AG08396 (cell line): ENCODE measurements around the gene COG3.

Experiments used
- DNase-seq: peaks from one replicate; pipeline ENCODE4 v3.0.0; 2012; ENCODE audit warnings: low spot score, mixed read lengths

The COG3 gene

DNA sequence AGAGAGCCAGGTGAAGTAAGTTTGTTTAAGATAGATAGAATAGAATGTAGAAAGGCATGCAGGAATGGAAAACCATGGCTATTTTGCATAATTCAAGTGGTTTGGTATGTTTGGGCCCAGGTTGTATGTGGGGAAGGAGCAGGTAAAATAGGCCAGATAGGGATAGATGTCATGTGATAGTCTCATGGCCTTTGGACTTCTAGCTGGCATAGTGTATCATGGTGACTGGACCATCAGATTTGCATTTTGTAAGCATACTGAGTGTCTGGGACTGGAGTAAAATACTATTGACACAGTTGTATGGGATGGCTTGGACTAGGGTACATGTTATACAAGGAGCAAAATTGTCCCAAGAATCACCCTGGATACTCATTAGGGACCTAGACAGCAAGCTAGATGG, 38.9 kb downstream of the COG3 start:
- no peak for DNase-seq

DNA sequence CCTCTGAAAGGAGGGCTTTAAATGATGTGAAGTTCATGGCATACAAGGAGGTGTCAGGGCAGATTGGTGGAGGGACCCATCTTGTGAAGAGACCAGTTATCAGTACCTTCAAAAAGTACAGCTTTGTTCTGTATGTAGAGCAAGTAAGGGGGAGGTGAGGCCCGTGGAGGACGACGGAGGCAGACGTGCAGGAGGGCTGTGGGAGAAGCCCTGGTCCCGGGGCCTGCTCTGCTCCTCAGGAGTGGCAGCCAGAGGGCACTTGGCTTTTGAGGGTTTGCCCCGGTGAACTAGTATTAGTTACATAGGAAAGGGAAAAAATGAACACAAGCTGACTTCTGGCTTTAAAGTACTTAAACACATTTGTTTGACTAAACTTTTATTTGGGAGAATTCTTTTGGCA, 42.1 kb downstream of the COG3 start:
- no peak for DNase-seq

DNA sequence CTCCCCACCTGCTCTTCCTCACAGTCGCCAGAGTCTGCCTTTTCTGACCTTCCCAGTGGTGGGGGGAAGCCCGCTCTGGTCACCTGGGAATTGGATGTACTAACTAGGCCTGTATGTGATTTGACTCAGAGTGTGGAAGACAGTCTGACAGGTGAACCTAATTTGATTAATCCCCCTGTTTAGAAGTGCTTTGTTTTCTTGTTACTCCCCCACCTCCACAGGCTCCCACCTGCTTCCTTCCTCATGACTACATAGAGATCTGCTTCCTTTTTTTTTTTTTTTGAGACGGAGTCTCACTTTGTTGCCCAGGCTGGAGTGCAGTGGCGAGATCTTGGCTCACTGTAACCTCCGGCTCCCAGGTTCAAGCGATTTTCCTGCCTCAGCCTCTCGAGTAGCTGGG, 44.0 kb downstream of the COG3 start:
- no peak for DNase-seq

DNA sequence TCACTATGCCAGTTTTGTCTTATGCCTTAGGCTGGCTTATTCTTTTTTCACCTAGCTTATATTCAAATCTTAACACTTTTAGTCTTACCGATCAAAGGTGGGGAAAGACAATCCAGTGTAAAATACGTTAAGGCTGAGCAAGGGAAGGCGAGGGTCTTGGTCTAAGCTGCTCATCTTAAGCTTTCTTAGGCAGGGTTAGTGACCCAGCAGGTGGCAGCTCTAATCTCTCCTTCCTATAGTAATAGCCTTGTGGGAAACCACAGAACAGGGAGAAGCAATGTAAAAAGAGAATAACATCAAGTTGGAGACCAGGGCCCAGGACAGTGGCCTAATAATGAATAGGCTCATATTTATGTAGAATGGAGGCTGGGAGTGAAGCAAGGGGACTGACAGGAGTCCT, 45.9 kb downstream of the COG3 start:
- no peak for DNase-seq

DNA sequence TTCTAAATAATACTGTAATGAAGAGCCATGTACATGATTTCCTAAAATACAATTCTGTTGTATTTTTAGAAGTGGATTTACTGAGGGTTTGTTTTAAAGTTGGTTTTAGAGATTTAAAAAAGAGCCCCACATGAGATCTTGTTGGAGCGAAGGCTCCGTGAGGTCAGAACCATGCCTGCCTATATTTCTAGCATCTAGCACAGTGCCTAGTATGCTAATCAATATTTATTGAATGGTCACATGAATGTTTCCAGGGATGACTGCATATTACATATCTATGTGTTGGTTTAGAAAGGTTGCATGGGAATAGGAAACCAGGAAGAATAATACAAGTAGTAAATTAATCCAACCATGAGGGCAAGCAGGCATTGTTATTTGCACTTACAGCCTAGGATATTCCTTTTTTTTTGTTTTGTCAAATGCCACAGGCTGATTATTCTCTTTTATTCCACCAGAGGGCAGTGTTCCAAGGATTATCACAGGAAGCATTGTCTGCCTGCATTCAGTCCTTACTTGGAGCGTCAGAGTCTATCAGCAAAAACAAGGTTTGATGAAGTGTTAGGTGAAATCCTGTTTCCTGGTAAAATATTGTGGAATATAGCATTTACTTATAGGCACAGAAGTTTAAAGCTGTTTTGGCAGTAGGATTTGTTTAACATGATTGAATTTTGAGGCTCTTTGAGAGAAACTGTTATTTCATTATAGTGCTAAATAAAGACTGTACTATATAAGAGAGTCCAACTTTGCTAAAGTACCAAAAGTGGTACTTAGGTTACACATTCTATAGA, 46.8 kb downstream of the COG3 start:
- DNase-seq: peak; percentile 50

DNA sequence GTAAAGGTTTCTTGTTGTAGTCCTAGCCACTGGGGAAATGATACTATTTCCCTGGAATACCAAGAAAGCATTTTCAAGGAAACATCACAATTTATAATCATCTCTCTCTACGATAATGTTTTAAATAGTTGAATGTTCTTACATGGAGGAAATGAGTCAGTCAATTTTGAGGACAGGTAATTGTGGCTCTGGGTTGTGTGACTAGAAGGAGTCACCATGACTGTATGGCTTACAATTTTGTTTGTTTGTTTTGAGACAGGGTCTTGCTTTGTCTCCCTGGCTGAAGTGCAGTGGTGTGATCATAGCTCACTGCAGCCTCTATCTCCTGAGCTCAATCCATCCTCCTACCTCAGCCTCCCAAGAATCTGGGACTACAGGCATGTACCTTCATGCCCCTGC, 47.4 kb downstream of the COG3 start:
- no peak for DNase-seq

DNA sequence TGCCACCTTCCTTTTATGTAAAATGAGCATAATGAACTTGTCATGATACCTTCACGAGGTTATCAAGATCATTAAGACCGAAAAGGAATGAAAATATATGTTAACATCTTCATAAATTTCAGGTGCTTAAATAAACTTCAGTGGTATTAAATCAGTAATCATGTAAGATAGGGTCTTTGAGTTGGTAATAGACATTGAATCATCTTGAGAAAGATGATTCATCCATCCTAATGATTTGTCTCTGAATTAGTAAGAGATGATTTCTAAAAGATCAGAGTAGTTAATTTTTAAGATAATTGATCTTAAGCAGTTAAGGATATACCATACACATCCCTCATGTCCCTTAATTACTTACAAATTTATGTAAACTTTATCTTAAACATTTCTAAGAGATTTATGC, 52.0 kb downstream of the COG3 start:
- DNase-seq: no peak

DNA sequence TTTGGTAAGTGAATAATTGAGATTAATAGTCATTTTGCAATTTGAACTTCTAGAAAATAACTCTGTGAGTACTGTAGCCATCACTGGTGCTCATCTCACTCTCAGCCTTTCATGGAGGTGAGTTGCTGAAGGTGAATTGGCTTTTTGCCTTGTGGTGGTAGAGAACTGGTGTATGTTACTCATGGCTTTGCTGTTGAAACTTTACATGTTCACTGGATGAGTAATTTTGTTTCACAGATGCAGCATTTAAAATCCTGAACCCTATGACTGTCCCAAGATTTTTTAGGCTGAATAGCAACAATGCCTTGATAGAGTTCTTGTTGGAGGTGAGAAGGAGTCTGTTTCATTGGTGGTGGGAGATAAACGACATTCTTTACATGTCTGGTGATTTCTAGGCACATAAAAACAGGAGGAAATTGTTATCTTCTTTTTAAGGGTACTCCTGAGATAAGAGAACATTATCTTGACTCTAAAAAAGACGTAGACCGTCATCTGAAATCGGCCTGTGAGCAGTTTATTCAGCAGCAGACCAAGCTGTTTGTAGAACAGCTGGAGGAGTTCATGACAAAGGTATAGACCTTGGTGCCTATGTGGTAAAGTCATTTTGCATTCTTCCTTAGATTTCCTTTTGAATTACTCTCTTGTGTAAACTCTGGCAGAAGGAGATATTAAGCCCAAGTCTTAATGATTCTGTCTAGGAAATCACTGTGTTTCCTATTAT, 53.9 kb downstream of the COG3 start:
- DNase-seq: peak; percentile 21

DNA sequence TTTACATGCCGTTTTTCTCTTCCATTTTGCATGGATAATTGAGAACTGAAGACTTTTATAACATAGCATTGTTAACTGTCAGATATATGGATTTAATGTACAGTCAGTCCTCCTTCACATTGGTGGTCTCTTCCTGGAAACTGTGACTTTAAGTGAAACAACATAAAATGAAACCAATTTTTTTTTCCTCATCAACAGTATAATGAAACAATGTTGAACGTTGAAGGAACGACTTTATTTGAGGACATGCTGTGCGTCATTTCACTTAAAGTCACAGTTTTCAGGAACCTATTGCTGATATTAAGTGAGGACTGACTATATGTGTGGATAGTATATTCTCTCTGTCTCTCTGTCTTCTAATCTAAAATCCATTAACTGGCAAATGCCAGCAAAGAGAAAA, 54.8 kb downstream of the COG3 start:
- no peak for DNase-seq

DNA sequence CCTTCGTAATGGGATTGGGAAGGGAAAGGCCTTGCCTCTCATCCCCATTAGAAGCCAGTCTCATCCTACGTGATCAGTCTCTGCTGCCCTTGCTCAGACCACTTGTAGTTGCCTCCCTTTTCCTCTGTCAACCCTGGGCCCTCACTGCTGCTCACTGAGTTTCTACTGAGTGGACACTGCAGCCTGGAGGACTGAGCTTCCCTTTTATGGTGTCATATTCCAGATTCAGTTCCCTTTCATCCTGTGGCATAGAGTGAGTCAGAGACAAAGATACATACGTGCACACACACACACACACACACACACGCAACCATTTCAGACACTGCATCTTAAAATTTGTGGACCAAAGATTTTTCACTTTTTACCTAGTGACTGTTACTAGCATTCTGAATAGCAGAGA, 56.6 kb downstream of the COG3 start:
- no peak for DNase-seq

DNA sequence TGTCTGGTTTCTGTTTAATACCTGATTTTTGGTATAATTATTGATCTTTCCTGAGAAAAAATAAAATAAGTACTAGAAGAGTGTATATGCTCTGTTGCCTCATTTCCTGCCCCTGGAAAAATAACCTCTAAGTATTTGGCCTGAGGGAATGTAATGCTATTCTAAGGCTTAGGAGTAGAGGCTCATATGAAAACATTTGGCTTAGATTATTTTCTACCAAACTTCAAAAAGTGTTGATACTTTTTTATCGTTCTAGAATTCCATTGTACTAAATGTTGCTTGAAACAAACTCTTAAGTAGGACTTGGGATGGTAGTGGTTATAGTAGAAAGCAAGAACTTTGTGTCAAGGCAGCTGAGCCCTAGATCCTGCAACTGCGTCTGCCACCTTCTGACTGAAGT, 57.8 kb downstream of the COG3 start:
- no peak for DNase-seq

DNA sequence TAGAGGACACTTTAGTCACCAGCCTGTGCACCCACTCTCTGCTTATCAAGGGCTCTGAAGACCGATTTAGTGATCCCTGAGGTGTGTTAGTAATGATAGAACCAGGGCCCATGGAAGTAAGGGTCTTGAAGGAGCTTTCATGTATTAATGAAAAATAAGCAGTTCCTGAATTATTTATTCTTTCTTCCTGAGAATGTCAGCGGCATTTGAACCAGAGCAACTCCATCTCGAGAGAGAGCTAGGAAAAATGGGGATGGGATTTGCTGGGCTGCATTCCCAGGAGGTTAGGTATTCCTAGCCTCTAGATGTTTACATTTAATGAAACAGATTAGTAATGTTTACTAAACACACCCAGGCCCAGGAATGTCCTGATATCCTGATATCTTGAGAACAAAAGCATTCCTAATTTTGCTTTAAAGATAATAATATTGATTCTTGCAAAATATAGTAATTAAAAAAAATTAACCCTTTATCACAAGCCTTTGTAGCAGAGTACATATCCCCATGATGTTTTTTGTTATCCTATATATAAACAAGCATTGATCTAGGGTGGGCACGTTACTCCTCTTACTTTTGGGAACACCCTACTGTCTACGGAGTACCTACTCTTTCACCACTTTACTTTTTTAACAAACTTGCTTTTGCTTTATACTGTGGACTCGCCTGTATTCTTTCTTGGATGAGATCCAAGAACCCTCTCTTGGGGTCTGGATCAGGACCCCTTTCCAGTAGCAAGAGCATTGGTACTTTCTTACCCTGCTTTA, 63.1 kb downstream of the COG3 start:
- no peak for DNase-seq

DNA sequence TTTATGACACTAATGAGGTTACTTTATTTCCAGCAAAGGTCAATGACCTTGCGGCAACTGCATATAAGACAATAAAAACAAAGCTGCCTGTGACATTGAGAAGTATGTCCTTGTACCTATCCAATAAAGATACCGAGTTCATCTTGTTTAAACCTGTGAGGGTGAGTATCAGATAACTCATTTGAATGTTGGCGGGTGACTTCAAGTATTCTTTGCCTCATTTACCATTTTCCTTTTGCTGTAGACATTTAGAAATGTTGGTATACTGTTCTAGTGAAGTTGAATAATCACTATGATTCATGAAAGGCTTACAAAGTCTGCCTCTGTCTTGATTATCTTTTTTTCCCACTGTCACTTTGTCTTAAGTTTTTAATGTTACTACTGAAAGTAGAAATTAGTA, 65.0 kb downstream of the COG3 start:
- no peak for DNase-seq

DNA sequence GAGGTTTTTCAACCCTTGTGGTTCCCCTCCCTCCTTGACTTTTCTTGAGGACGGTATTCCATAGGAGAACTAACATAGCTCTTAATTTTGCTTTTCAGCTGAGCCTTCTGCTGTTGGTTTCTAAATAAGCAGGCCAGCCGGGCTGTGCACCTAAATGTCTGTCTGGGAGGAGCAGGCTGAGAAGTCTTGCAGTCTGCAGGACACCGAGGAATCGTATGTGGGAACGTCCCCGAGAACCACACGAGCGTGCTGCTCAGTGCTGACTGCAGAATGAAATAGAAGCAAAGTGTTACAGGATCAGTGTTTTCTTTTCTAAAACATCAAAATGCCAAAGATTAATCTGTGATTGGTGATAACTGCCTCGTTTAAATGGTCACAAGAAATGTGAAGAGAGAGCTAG, 69.9 kb downstream of the COG3 start:
- DNase-seq: no peak

DNA sequence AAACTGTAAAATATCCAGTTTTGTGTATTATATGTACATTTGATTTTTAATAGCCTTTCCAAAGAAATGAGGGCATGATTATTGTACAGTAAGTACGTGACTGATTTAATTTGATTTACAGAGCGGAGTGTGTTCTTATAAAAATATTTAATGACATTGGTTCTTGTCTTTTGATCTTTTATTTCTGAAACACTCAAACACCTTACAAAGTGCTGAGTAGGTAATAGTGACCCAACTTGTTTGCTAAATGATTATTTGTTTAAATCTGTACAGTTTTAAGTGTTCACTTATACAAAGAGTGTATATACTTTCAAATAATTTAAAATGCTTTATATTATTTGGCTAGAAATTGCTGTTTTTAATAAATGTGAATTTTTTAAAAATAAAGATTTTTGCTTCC, 71.5 kb downstream of the COG3 start:
- DNase-seq: no peak

DNA sequence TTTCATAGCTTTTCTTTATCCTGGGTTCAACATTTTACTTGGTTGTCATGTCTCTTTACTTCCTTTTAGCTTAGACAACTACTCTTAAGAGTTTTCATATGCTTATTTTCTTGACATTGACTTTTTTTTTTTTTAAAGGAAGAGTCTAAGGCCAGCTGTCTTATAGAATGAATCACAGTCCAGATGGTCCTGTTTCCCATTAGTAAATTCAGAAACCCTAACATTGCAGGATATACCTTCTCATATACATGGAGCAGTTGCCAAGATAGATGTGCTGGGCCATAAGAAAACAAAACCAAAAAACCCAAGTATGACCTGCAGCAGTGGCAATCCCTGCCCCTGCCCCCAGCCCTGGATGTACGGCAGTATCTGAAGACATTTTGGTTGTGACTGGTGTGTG, 72.8 kb downstream of the COG3 start:
- no peak for DNase-seq

DNA sequence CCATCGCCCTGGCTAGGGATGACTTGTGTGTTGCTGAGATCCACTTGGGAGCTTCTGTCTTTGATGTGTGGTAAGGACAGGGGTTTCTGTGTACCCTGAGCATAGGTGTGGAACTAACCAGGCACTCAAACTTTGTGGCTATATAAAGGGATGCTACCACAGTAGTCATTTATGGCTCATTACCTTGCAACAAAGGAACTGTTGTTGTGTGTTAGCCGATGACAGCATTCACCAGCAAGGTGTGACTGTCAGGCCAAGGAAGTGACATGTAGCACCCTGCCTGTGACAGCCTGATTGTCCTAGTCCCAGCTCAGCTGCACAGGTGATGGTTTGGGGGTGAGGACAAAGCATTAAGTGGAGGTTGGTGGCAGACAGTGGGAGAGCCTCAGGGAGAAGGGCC, 73.6 kb downstream of the COG3 start:
- no peak for DNase-seq

DNA sequence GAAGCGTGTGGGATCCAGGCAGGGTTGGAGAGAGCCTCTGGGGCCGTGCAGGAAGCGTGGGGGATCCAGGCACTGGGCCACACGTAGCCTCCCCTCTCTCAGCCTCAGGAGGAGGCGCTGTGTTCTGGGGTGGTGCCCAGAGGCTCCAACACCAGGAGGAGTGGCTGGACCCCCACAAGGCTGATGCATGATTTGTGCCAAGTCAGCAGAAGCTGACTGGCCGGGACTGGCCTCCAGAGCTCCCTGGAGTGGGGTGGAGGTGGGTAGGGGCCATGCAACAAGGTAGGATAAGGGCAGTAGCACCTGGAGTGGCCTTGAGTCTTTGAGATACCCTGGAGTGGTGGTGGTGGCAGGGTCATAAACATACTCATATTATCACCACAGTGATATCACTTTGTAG, 75.5 kb downstream of the COG3 start:
- DNase-seq: no peak

DNA sequence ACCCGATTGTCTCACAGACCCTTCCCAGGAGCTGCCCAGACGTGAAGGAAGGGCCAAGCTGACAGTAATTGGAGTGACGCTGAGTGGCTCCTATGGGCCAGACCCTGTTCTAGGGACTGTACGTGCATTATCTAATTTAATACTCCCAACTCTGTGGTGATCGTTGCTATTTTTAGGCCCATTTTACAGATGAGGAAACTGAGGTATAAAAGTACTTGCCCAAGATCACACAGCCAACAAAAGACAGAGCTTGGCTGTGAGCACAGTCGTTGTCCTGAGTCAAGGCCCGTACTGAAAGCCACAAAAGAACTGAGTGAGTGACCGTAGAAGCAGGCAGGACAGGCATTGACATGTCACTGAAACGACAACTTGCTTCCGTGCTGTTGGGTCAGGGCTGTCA, 76.1 kb downstream of the COG3 start:
- DNase-seq: no peak

DNA sequence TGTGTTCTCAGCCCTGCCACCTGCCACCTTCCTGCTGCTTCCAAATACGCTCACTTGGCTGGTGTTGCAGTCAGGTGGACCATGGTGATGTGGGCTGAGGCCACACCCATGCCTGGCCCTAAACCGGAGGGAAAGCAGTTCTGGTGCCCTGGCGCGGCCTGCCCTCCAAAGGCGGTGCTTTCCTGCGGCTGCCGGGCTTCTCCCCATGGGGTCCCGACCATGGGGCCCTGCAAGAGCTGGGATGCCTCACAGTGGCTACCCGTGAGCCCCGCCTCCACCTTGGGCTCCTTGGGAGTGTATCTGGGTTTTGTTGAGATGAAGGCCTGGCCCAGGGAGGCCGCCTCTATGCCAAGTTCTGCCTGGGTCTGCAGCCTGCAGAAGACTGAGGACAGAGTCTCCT, 77.1 kb downstream of the COG3 start:
- no peak for DNase-seq

DNA sequence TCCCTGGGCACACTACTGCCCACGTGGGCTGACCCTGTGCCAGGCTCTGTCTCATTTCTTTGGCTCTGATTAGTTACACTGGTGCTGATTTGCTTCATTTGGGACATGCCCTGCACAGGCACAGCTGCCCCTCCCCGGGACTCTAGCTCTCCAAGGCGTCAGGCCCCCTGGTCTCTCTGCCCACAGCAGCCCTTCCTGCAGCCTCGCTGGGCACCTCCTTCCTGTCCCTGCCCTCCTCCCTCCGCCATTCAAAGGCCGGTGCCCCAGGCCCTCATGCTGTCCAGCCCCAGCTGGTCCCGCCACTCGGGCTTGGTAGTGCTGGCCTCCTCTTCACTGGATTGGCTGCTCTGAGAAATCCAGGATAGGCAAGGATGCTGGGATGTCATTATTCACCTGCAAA, 77.7 kb downstream of the COG3 start:
- DNase-seq: no peak

DNA sequence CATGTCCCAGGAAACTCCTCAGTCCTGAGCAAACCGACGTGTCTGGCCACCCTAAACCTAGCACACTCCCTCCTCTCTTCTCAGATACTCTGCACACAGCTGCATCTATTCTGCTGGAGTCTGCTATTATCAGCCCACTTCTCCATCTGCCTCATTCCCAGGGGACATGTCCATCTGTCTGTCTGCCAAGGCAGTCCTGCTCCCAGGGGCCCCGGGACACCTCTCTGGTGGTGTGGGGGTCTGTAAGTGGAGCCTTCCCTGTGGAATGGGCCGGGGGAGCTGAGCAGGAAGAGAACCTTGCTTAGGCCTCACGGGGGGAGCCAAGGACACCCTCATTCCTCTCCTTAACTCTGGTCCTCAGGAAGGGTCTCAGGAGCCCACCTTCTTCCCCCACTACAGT, 78.1 kb downstream of the COG3 start:
- DNase-seq: no peak

DNA sequence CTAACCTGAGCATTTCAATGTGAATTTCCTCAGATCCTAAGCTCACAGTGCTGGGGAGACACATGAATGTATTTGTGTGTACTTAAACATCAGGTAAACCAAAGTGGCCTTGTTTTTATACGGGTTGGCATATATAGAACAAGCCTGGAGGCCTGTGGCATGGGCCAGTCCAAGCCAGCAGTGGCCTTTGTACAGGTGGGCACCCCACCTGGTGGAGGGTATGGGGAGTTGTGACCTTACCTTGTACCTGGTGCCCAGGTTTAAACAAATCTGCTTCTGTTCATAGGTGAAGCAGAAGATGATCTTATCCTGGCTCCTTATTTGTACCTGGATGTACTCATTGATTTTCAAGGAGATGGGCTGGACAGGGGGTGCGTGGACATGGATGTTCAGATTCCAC, 79.8 kb downstream of the COG3 start:
- no peak for DNase-seq
